ENCODE measurements around the gene S100P.

Gene S100P

DNA sequence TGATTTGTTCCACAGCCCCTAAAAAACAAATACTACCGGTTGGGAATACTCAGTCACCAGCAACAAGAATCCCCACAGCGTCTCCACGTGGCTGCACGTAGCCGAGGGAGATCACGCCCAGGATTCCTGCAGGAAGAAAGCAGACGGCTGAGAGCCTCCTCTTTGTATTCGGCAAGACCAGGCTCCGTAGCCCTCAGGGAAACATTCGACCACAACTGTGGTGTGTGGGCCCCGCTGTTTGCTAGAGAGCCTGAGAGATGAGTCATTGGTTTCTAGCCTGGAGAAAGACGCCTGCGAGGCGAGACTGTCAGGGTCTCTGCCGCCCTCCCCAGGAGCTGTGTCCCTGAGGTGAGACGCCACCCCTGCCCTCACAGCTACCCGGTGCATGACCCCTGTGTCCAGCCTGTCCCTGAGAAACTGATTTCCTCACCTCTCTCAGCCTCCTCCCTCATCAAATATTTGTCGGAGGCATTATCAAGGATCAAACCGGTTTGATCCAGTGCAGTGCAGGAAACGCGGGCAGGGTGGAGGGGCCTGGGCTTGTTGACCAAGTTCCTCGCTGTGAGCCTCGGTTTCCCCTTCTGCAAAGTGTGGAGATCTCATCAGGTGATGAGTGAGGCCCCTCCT is 4.7 kb upstream of the S100P start:
- H3K27ac ChIP-seq (ENCODE audit: low read depth, low read length) = no peak overlapping the region
- no peaks in the 10 kb centered on the region for H3K4me1 ChIP-seq (ENCODE audit: insufficient read depth, low read length)
- no peaks in the 10 kb centered on the region for H3K36me3 ChIP-seq (ENCODE audit: insufficient read depth, low read length)
- no peak overlapping the region for H3K9ac ChIP-seq (ENCODE audit: low read length)
- H3K4me3 ChIP-seq (ENCODE audit: low read depth in 1 of 2, low read length in 2 of 2) = no peak overlapping the region
- H3K9me3 ChIP-seq (ENCODE audit: low read length) = no peaks in the 10 kb centered on the region
- no peaks in the 10 kb centered on the region for H3K27me3 ChIP-seq (ENCODE audit: control insufficient read depth in 1 of 2, insufficient read depth in 2 of 2, low read length in 2 of 2)

DNA sequence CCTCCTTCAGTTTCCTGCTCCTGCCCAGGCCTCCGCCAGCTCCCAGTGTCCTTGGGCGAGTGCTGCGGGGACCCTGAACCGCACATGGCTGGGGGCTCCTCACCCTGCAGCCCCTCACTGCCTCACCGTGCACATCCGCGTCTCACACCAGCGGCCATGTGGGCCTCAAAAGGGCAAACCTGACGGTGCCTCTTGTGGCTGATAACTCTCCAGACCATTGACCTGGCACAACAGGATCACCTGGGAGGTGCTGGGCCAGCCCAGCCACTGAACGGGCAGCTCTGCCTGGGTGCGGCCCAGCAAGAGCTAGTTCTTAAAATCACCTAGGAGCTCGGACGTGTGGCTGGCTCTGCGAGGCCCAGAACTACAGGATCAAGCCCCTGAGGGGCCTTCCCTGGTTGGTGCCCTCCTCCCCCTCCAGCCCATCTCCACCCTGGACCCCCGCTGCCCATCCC is 4.1 kb upstream of the S100P start:
- H3K9me3 ChIP-seq (ENCODE audit: low read length) = no peaks in the 10 kb centered on the region
- H3K4me1 ChIP-seq (ENCODE audit: insufficient read depth, low read length) = no peaks in the 10 kb centered on the region
- H3K27me3 ChIP-seq (ENCODE audit: control insufficient read depth in 1 of 2, insufficient read depth in 2 of 2, low read length in 2 of 2) = no peaks in the 10 kb centered on the region
- no peaks in the 10 kb centered on the region for H3K36me3 ChIP-seq (ENCODE audit: insufficient read depth, low read length)
- H3K27ac ChIP-seq (ENCODE audit: low read depth, low read length) = no peak overlapping the region
- H3K4me3 ChIP-seq (ENCODE audit: low read depth in 1 of 2, low read length in 2 of 2) = no peak overlapping the region
- H3K9ac ChIP-seq (ENCODE audit: low read length) = no peak overlapping the region

- no peak overlapping the region for H3K4me3 ChIP-seq (ENCODE audit: low read depth in 1 of 2, low read length in 2 of 2)
- H3K9me3 ChIP-seq (ENCODE audit: low read length) = no peaks in the 10 kb centered on the region
- H3K9ac ChIP-seq (ENCODE audit: low read length) = no peak overlapping the region
- H3K27ac ChIP-seq (ENCODE audit: low read depth, low read length) = no peak overlapping the region
- peaks cover 10% of the 10 kb centered on the region for H3K36me3 ChIP-seq (ENCODE audit: insufficient read depth, low read length)
- H3K4me1 ChIP-seq (ENCODE audit: insufficient read depth, low read length) = no peaks in the 10 kb centered on the region
- H3K27me3 ChIP-seq (ENCODE audit: control insufficient read depth in 1 of 2, insufficient read depth in 2 of 2, low read length in 2 of 2) = no peaks in the 10 kb centered on the region
Observed at GRCh38 chr4:6692379-6692778, 1.3 kb upstream of the S100P start.

- Histone ChIP-seq H3K27me3 (ENCODE audit: control insufficient read depth in 1 of 2, insufficient read depth in 2 of 2, low read length in 2 of 2) (no peaks in the 10 kb centered on the region), H3K9ac (ENCODE audit: low read length) (no peak overlapping the region), H3K36me3 (ENCODE audit: insufficient read depth, low read length) (peaks cover 10% of the 10 kb centered on the region), H3K27ac (ENCODE audit: low read depth, low read length) (no peak overlapping the region), H3K4me3 (ENCODE audit: low read depth in 1 of 2, low read length in 2 of 2) (no peak overlapping the region), H3K4me1 (ENCODE audit: insufficient read depth, low read length) (no peaks in the 10 kb centered on the region), H3K9me3 (ENCODE audit: low read length) (no peaks in the 10 kb centered on the region)
Observed at GRCh38 chr4:6692806-6693205, 872 bp upstream of the S100P start.

GRCh38 chr4:6694177-6694901 is 661 bp downstream of the S100P start:
- no peak overlapping the region for H3K27ac ChIP-seq (ENCODE audit: low read depth, low read length)
- no peak overlapping the region for H3K4me3 ChIP-seq (ENCODE audit: low read depth in 1 of 2, low read length in 2 of 2)

DNA sequence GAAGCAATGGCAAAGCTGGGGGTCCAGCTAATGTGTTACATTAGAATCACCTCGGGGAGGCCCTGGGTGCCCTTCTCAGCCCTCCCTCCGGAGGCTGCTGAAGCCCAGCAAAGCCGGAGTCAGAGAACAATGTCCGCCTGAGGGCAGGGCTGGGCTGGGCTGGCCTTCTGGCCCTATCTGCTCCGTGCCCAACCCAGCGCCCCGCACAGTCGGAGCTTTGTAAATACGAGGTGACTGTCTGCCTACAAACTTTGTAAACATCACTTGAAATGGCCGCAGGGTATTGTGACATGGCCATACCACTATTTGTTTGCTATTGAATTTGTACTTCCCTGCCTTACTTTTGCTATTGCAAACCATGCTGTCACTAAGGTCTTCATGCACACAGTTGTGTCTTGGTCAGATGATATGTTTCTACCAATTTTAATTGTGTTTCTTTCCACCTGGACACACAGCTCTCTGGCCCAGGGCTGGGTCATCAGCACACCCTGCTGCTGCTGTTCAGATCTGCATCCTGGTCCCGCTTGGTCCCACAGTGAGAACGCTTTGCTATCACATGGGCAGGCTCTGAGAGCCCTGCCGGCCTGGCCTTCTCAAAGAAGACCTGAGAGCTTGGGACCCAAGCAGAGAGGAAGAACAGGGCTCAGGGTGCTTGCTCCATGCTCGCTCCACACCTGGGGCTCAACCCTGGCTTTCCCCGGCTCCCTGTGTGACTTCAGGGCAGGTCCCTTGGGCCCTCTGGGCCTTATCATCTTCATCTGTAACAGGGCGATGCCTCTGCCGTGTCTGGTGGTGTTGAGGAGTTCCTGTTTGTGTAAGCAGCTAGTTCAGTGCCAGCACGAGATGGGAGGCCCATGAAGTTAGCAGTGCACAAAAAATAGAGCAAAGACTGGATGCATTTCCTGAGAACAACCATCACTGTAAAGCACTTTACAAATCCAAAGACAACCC is 2.3 kb downstream of the S100P start:
- no peak overlapping the region for H3K4me3 ChIP-seq (ENCODE audit: low read depth in 1 of 2, low read length in 2 of 2)
- H3K27ac ChIP-seq (ENCODE audit: low read depth, low read length) = no peak overlapping the region
- no peaks in the 10 kb centered on the region for H3K9me3 ChIP-seq (ENCODE audit: low read length)
- H3K36me3 ChIP-seq (ENCODE audit: insufficient read depth, low read length) = peaks cover 10% of the 10 kb centered on the region
- H3K27me3 ChIP-seq (ENCODE audit: control insufficient read depth in 1 of 2, insufficient read depth in 2 of 2, low read length in 2 of 2) = no peaks in the 10 kb centered on the region
- no peak overlapping the region for H3K9ac ChIP-seq (ENCODE audit: low read length)
- no peaks in the 10 kb centered on the region for H3K4me1 ChIP-seq (ENCODE audit: insufficient read depth, low read length)

More at GRCh38 chr4:6694177-6694901, 661 bp downstream of the S100P start:
- no peak overlapping the region for H3K9ac ChIP-seq (ENCODE audit: low read length)
- no peaks in the 10 kb centered on the region for H3K4me1 ChIP-seq (ENCODE audit: insufficient read depth, low read length)
- no peaks in the 10 kb centered on the region for H3K9me3 ChIP-seq (ENCODE audit: low read length)
- H3K27me3 ChIP-seq (ENCODE audit: control insufficient read depth in 1 of 2, insufficient read depth in 2 of 2, low read length in 2 of 2) = no peaks in the 10 kb centered on the region
- H3K36me3 ChIP-seq (ENCODE audit: insufficient read depth, low read length) = peaks cover 10% of the 10 kb centered on the region

DNA sequence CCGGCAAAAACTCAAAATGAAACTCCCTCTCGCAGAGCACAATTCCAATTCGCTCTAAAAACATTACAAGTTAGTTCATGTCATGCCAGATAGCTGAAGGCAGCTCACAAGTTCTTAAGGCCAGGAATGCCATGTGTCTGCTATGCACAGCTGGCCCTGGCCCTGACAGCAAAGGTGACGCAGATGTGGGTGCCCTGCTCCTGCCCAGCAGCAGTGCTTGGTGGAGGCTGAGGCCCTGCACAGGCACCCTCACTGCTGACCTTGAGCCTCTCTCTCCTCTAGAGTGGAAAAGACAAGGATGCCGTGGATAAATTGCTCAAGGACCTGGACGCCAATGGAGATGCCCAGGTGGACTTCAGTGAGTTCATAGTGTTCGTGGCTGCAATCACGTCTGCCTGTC is 2.9 kb downstream of the S100P start:
- Histone ChIP-seq H3K9ac (ENCODE audit: low read length) (no peak overlapping the region), H3K4me3 (ENCODE audit: low read depth in 1 of 2, low read length in 2 of 2) (no peak overlapping the region), H3K36me3 (ENCODE audit: insufficient read depth, low read length) (peaks cover 10% of the 10 kb centered on the region), H3K27ac (ENCODE audit: low read depth, low read length) (no peak overlapping the region), H3K4me1 (ENCODE audit: insufficient read depth, low read length) (no peaks in the 10 kb centered on the region), H3K27me3 (ENCODE audit: control insufficient read depth in 1 of 2, insufficient read depth in 2 of 2, low read length in 2 of 2) (no peaks in the 10 kb centered on the region), H3K9me3 (ENCODE audit: low read length) (no peaks in the 10 kb centered on the region)

DNA sequence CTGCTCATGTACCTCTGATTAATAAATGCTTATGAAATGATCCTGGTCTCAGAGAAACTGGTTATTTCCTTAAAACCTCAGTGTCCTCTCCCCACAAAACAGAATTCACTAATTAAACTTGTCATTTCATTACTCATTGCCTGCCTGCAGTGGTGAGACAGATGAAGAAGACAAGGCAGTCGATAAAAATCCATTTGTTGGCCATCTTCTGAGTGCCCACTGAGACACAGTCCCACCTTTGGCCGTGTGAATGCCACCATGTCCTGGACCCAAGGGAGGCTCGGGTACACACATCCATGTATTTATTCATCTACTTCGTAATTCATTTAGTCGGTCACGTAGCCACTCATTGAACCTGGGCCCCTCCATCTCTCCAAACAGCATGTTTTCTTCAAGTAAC is 3.5 kb downstream of the S100P start:
- Histone ChIP-seq H3K27me3 (ENCODE audit: control insufficient read depth in 1 of 2, insufficient read depth in 2 of 2, low read length in 2 of 2) (no peaks in the 10 kb centered on the region), H3K9ac (ENCODE audit: low read length) (no peak overlapping the region), H3K9me3 (ENCODE audit: low read length) (no peaks in the 10 kb centered on the region), H3K36me3 (ENCODE audit: insufficient read depth, low read length) (peaks cover 10% of the 10 kb centered on the region), H3K4me1 (ENCODE audit: insufficient read depth, low read length) (no peaks in the 10 kb centered on the region), H3K4me3 (ENCODE audit: low read depth in 1 of 2, low read length in 2 of 2) (no peak overlapping the region), H3K27ac (ENCODE audit: low read depth, low read length) (no peak overlapping the region)

DNA sequence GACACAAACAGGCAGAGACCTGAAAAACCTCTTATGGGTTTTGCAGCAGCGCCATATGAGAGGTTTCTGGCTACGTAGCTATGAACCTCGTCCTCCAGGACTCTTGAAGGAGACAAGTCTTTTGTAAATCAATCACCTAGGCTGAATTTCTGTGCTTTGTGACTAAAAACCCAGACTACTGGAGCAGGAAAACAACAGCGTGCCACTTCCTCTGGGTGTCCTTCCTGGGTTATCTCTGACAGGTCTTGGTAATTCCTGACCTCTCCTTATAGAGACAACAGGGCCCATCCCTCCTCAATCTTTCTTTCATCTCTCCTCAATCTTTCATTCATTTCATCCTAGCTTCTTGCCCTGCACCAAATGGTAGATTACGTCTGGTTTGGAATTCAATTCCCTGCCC is 5.7 kb downstream of the S100P start:
- H3K4me1 ChIP-seq (ENCODE audit: insufficient read depth, low read length) = peaks cover 9% of the 10 kb centered on the region
- H3K9ac ChIP-seq (ENCODE audit: low read length) = no peak overlapping the region
- H3K4me3 ChIP-seq (ENCODE audit: low read depth in 1 of 2, low read length in 2 of 2) = no peak overlapping the region
- H3K36me3 ChIP-seq (ENCODE audit: insufficient read depth, low read length) = peaks cover 18% of the 10 kb centered on the region
- no peaks in the 10 kb centered on the region for H3K27me3 ChIP-seq (ENCODE audit: control insufficient read depth in 1 of 2, insufficient read depth in 2 of 2, low read length in 2 of 2)
- no peak overlapping the region for H3K27ac ChIP-seq (ENCODE audit: low read depth, low read length)
- no peaks in the 10 kb centered on the region for H3K9me3 ChIP-seq (ENCODE audit: low read length)

DNA sequence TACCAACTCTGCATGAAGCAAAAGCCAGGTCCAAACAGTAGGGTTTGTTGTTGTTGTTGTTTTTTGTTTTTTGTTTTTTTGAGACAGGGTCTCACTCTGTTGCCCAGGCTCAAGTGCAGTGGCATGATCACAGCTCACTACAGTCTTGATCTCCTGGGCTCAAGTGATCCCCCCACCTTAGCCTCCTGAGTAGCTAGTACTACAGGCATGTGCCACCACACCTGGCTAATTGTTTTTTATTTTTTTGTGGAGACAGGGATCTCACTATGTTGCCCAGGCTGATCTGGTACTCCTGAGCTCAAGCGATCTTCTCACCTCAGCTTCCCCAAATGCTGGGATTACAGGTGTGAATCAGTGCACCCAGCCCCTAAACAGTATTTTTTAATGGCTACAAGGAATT is 6.2 kb downstream of the S100P start:
- Histone ChIP-seq H3K27ac (ENCODE audit: low read depth, low read length) (no peak overlapping the region), H3K9ac (ENCODE audit: low read length) (no peak overlapping the region), H3K4me1 (ENCODE audit: insufficient read depth, low read length) (peaks cover 13% of the 10 kb centered on the region), H3K9me3 (ENCODE audit: low read length) (no peaks in the 10 kb centered on the region), H3K36me3 (ENCODE audit: insufficient read depth, low read length) (peaks cover 18% of the 10 kb centered on the region), H3K27me3 (ENCODE audit: control insufficient read depth in 1 of 2, insufficient read depth in 2 of 2, low read length in 2 of 2) (no peaks in the 10 kb centered on the region), H3K4me3 (ENCODE audit: low read depth in 1 of 2, low read length in 2 of 2) (no peak overlapping the region)

DNA sequence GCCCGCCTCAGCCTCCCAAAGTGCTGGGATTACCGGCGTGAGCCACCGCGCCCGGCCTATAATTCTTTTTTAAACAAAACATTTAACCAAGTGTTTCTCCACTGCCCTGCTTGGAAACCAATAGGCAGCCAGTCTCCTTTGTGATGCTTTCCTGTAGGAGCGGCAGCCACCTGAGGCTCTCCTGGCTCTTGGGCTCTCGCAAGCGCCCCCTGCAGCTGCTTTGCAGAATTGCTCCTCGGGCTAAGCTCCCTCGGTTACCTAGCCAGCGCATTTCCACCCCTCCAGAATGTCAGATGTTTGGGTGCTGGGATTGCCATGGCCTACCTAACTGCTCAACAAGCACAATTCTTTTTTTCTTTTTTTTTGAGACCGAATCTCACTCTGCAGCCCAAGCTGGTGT is 7.7 kb downstream of the S100P start:
- no peak overlapping the region for H3K4me3 ChIP-seq (ENCODE audit: low read depth in 1 of 2, low read length in 2 of 2)
- H3K27me3 ChIP-seq (ENCODE audit: control insufficient read depth in 1 of 2, insufficient read depth in 2 of 2, low read length in 2 of 2) = no peaks in the 10 kb centered on the region
- H3K9ac ChIP-seq (ENCODE audit: low read length) = no peak overlapping the region
- H3K36me3 ChIP-seq (ENCODE audit: insufficient read depth, low read length) = peaks cover 22% of the 10 kb centered on the region
- H3K9me3 ChIP-seq (ENCODE audit: low read length) = no peaks in the 10 kb centered on the region
- H3K4me1 ChIP-seq (ENCODE audit: insufficient read depth, low read length) = peaks cover 24% of the 10 kb centered on the region
- no peak overlapping the region for H3K27ac ChIP-seq (ENCODE audit: low read depth, low read length)
